Measurements from ENCODE around the gene SLC10A6. TPM values are rescaled to one million over a fixed set of nuclear protein-coding genes. Genes with fewer than 3 reads are reported as not detected.

SLC10A6 gene
- total RNA-seq, 1 experiment from 2014 or later: not detected

GRCh38 chr4:86848136-86848535 lies 1.0 kb downstream of the SLC10A6 start:
- no peak for DNase-seq (ENCODE audit: low read depth)

GRCh38 chr4:86847571-86847970 lies 1.6 kb downstream of the SLC10A6 start:
- DNase-seq (ENCODE audit: low read depth): no peak

DNA sequence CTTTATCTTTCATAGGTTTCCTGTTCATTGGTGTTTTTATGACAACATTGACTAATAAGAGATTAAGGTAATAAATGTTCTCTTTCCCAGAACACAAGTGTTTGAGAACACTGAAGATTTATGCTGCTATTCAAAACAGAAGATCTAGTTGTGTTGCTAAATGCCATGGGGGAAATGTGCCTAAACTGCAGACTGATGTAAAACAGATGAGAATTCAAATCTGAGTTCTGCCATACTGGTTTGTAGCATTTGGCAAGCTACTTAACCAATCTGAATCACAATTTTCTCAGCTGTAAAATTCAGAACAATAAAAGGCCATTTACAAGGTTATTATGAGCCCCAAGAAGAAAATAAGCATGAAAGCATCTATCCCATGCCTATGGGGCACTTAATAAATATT lies 2.3 kb downstream of the SLC10A6 start:
- DNase-seq (ENCODE audit: low read depth): no peak

DNA sequence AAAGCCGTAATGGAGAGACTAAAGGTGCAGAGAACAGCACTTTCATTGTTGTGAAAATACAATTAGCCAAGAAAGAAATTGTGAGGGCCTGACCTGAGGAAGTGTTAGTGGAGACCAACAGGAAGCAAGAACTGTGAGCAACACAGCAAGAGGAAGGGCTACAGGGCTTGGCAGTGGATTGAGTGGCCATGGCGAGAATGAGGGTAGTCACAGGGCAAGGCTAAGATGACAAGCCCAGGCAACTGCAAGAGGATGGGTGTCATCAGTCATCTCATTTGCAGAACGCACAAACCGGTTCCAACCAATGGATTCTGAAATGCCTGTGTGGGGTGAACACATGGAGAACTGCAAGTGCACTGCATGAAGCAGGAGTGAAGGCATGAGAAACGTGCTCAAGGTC lies 3.6 kb downstream of the SLC10A6 start:
- DNase-seq (ENCODE audit: low read depth): peak; percentile 25

- DNase-seq (ENCODE audit: low read depth): no peak
These were observed 7.9 kb downstream of the SLC10A6 start for GRCh38 chr4:86841309-86841708.

GRCh38 chr4:86840858-86841257 lies 8.3 kb downstream of the SLC10A6 start:
- no peak for DNase-seq (ENCODE audit: low read depth)

DNA sequence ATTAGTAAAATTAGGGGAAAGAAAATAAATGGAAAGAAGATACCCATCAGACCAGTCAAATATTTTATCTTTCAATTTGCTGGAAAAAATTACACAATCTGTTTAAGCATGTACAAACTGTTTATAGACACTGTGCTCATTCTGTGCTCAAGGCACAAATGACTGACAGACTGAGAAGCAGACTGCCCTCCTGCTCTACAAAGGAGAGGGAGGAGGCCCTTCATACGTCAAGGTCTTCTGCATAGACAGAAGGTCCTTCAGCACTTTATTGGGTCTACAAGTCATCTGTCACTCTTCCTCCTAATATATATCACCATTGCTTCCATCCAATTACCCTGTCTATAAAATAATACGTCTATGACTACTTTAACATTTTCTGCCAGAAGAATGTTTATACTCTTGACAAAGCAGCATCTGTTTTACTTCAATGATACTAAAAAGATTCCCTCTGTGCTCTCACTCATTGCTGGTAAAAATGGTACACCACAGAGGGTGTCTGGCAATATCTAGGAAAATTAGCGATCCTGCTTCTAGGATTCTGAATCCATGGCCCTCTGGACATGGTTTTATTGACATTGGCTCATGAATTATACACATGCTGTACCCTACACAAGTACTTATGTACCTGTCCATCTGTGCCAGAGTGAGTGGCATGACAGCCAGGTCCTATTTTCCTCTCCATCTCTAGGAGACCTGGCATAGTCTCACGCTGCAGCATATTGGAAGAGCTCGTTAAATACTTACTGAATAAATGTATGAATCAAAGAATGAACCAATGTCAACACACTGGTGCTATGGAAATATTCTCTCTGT lies 11.3 kb downstream of the SLC10A6 start:
- no peak for DNase-seq (ENCODE audit: low read depth)

DNA sequence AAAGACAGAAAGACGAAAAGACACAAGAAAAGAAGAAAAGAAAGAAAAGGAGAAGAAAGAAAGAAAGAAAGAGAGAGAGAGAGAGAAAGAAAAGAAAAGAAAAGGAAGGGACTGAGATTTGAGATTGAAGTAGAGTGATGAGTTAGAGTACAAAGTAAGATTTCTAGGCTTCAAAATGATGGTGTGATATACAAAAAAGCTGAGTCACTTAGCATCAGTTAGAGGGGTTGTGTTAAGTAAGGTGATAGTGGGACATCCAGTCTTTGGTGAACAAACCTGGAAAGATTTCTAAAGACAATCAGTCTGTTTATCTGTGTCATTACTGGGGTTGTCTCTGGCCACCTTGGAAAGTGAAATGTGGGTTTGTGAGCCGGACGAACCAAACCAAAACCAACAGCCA lies 13.5 kb downstream of the SLC10A6 start:
- no peak for DNase-seq (ENCODE audit: low read depth)

DNA sequence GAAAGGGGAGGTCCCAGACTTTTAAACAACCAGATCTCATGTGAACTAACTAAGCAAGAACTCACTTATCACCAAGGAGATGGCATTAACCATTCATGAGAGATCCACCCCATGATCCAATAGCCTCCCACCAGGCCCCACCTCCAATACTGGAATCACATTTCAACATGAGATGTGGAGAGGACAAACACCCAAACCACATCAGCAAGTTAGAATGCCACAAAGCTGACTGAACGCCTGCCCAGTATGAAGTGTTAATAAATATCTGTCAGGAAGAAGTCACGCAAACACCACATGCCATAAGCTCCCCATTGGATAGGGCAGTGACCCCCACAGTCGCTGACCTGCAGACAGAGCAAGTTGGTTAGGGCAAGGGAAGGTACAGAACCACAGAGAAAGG lies 14.3 kb downstream of the SLC10A6 start:
- peak; percentile 56 for DNase-seq (ENCODE audit: low read depth)

DNA sequence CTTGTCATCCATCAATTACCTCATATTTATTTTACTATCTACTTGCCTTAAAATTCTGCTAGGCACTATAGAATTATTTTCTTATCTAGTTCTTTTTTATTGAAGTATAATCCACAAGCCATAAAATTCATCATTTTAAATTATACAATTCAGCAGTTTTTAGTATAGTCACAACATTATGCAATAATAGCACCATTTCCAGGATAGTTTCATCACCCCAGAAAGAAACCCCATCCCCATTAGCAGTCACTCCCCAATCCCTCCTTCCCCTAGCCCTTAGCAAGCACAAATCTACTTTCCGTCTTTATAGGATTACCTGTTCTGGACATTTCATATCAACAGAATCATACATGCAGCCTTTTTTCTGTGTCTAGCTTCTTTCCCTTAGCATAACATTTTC lies 15.6 kb downstream of the SLC10A6 start:
- no peak for DNase-seq (ENCODE audit: low read depth)

DNA sequence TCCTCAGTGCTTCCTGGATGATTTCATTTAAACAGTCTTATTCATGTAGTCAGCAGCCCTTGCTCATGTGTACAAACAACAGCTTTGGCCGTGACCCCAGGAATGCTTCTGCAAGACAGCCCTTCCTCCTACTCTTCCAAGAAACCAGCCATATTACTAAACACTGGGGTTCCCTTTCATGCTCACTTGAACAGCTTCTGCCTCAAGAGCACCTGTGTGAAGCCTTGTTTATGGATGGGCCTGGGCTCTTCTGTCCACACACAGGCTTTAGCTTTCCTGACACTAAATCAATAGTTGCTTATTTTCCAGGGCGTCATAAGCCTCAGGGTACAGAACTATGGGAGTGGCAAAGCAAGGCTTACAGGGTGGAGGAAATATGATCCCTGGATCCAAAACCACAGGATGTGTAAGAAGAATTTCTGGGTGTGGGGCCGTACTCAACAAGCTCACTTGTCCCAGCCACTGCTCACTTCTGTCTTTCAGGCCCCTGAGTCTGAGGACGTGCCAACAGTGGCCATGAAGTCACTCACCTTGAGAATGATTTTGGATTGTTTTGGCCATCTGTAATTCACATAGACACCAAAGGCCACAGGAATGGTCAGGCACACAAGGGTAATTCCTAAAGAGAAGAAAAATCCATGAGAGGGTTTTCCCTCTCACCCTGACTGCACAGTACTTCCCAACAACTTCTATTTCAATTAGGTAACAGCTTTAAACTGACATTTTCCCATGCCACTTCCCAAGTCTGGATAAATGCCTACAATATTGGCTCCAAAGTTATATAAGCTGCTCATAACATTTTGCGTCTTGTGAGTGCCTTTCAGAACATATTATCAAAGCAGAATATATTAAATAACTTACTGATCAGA lies 17.7 kb downstream of the SLC10A6 start:
- DNase-seq (ENCODE audit: low read depth): peak; percentile 93

- no peak for DNase-seq (ENCODE audit: low read depth)
These were observed 23.7 kb downstream of the SLC10A6 start for GRCh38 chr4:86825511-86825910.

DNA sequence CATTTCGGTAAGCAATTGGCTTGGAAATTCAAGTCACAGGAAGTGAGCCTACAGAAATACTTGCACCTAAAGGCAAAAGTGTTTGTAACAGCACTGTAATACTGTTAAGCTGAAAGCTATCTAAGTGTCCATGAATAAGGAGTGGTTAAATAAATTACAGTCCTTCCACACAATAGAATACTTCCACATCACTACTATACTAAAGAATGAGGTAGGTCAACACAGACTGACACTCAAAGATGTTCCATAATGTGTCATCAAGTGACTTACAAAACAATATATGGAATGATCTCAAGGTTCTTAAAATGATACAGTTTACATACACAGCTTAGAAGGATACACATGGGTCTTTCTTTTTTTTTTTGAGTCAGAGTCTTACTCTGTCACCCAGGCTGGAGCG lies 27.0 kb downstream of the SLC10A6 start:
- DNase-seq (ENCODE audit: low read depth): no peak

- DNase-seq (ENCODE audit: low read depth): no peak
These were observed 28.0 kb downstream of the SLC10A6 start for GRCh38 chr4:86821151-86821550.

DNA sequence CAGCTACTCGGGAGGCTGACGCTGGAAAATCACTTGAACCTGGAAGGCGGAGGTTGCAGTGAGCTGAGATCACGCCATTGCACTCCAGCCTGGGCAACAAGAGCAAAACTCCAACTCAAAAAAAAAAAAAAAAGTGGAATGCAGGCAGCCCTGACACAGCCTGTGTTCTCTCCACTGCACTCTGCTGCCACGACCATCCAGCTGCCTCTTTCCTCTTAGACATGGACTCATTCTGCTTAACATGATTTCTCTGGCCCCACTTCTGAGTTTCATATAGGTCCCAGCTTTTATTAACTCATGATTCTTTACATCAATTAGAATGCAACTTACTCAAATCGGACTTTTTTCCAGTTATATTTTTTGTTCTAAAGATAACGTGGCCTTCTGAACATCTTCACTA lies 29.6 kb downstream of the SLC10A6 start:
- DNase-seq (ENCODE audit: low read depth): no peak

GRCh38 chr4:86818841-86819240 lies 30.3 kb downstream of the SLC10A6 start:
- no peak for DNase-seq (ENCODE audit: low read depth)

- DNase-seq (ENCODE audit: low read depth): peak; percentile 5
These were observed 31.0 kb downstream of the SLC10A6 start for GRCh38 chr4:86818211-86818610.

- DNase-seq (ENCODE audit: low read depth): no peak
These were observed 32.5 kb downstream of the SLC10A6 start for GRCh38 chr4:86816501-86817273.

- no peak for DNase-seq (ENCODE audit: low read depth)
These were observed 33.5 kb downstream of the SLC10A6 start for GRCh38 chr4:86815653-86816052.

DNA sequence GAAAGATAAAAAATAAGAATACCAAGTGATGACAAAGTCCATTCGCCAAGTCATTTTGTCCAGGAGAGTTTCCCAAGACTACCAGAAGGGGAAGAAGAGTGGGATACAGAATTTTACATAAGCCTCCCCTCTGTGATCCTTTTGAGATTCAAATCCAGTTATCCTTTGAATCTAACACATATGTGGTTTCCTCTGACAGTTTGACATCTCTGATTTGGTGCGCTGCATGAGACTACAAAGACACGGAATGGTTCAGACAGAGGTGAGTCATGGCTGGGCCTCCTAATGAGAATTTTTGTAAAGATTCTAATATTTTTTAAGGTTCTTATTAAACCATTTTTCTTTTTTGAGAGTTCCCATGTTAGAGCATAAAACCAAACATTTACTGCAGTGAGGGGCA lies 38.3 kb downstream of the SLC10A6 start:
- DNase-seq (ENCODE audit: low read depth): no peak

- DNase-seq (ENCODE audit: low read depth): no peak
These were observed 39.4 kb downstream of the SLC10A6 start for GRCh38 chr4:86809809-86810208.

DNA sequence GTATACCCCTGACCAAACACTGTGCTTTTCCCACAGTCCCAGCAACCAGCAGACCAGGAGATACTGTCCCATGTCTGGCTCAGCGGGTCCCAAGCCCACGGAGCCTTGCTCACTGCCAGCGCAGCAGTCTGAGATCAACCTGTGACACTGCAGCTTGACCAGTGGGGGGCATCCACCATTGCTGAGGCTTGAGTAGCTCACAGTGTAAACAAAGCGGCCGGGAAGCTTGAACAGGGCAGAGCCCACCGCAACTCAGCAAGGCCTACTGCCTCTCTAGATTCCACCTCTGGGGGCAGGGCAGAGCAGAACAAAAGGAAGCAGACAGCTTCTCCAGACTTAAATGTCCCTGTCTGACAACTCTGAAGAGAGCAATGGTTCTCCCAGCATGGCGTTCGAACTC lies 58.1 kb downstream of the SLC10A6 start:
- peak; percentile 3 for DNase-seq (ENCODE audit: low read depth)
